GM12801 (cell line): ENCODE results near the gene RSBN1L.

ENCODE experiments used
- TF ChIP-seq, protein P1 (sequence below): IDR thresholded peaks from one replicate; pipeline ENCODE4 v1.5.1; 2011; ENCODE audit warnings: control low read depth; ENCODE audit not compliant: insufficient read length; ENCODE audit errors: extremely low read depth

RSBN1L gene

GRCh38 chr7:77657427-77658224, 38.6 kb upstream of the RSBN1L start:
- TF ChIP-seq, protein P1, sequence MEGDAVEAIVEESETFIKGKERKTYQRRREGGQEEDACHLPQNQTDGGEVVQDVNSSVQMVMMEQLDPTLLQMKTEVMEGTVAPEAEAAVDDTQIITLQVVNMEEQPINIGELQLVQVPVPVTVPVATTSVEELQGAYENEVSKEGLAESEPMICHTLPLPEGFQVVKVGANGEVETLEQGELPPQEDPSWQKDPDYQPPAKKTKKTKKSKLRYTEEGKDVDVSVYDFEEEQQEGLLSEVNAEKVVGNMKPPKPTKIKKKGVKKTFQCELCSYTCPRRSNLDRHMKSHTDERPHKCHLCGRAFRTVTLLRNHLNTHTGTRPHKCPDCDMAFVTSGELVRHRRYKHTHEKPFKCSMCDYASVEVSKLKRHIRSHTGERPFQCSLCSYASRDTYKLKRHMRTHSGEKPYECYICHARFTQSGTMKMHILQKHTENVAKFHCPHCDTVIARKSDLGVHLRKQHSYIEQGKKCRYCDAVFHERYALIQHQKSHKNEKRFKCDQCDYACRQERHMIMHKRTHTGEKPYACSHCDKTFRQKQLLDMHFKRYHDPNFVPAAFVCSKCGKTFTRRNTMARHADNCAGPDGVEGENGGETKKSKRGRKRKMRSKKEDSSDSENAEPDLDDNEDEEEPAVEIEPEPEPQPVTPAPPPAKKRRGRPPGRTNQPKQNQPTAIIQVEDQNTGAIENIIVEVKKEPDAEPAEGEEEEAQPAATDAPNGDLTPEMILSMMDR = no peak

GRCh38 chr7:77658928-77659327, 37.3 kb upstream of the RSBN1L start:
- TF ChIP-seq, protein P1 = no peak

DNA sequence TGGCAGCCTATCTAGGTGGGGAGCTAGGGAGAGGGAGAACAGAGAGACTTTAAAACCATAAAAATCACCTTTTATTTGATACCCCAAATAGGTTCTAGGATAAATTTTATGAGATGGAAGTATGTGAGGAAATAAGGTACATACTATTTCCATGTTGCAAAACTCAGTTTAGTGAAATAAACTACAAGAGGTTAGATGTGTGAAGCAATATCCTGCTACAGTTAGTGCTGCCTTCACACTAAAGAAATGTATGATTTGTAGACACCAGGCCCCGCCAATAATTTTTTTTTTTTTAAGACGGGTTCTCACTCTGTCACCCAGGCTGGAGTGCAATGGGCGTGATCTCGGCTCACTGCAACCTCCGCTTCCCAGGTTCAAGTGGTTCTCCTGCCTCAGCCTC, 34.4 kb upstream of the RSBN1L start:
- TF ChIP-seq, protein P1 = no peak

- TF ChIP-seq, protein P1 = no peak
Measured at GRCh38 chr7:77662869-77663268, 33.4 kb upstream of the RSBN1L start.

GRCh38 chr7:77664715-77665114, 31.5 kb upstream of the RSBN1L start:
- TF ChIP-seq, protein P1 = no peak

GRCh38 chr7:77665161-77665560, 31.1 kb upstream of the RSBN1L start:
- TF ChIP-seq, protein P1 = no peak

GRCh38 chr7:77667459-77668086, 28.7 kb upstream of the RSBN1L start:
- TF ChIP-seq, protein P1 = no peak
